Right cardiac atrium (tissue), 5 donors: ENCODE results near the gene EGLN3. TPM values are rescaled to one million over a fixed set of nuclear protein-coding genes. Genes with fewer than 3 reads are reported as not detected.

Experiments used
- ATAC-seq, 2 donors: fragments of 200-7000 bp; cut with Tn5 transposase; one replicate each; pipeline versions ENCODE4 v1.8.0 to v1.9.1; 2020; ENCODE audit warnings: moderate library complexity in 2 of 2, mild to moderate bottlenecking in 1 of 2
- DNase-seq, 3 donors: peaks; one replicate each; pipeline ENCODE4 v3.0.0-alpha.2; 2020
- H3K27ac ChIP-seq: one replicate; pipeline ENCODE4 v1.5.1; 2013; ENCODE audit warnings: mild to moderate bottlenecking, low read length, control low read depth, moderate library complexity
- H3K27me3 ChIP-seq: one replicate; pipeline ENCODE4 v1.6.1; 2013; ENCODE audit not compliant: control insufficient read depth, insufficient read depth
- H3K4me1 ChIP-seq: one replicate; pipeline ENCODE4 v1.6.1; 2013; ENCODE audit warnings: low read length; ENCODE audit not compliant: control insufficient read depth, insufficient read depth
- H3K4me3 ChIP-seq: one replicate; pipeline ENCODE4 v1.5.1; 2013; ENCODE audit warnings: low read length, control low read depth
- H3K9me3 ChIP-seq: one replicate; pipeline ENCODE4 v1.6.1; 2013; ENCODE audit warnings: low read length; ENCODE audit not compliant: control insufficient read depth
- WGBS: extraction: QIAGEN DNeasy Blood & Tissue Kit; methylation state at CpG from one replicate; pipeline ENCODE4 v1.1.7; 2013; 5-methylcytosine and 5-hydroxymethylcytosine counted together
- intact Hi-C, 4 donors: fragments of 100-400 bp; cut with DNase I; formaldehyde crosslinking; loops; one replicate each; pipeline versions ENCODE4 v1.11.0 to v1.14.0; 2022 to 2023
- polyA plus RNA-seq: library from polyadenylated mRNA; stranded (reverse); fragments of 200-250 nt; gene quantifications from one replicate; pipeline ENCODE4 v1.2.3, GENCODE V29; 2013
- total RNA-seq, 4 donors: library from RNA; stranded (reverse); fragmentation: NEBNext Ultra II Directional; extraction: Animal tissue kit (Norgen Biotek cat#: 25700); gene quantifications; one replicate each; pipeline ENCODE4 v1.2.1, GENCODE V29; 2021
- donor health status: healthy with polysubstance abuse.
- donor health status: DM: no; HTN: yes; CAD: no.
- donor health status: DM: no; HTN: no; CAD: no.
- donor health status: DM: no; HTN: yes; CAD: no; lungs with severe emphysema.
- donor health status: DM: yes; HTN: yes; CAD: no.

The EGLN3 gene
- total and polyA plus RNA-seq, 5 donors = 62.4 to 98.9 (median 85.6) TPM

DNA sequence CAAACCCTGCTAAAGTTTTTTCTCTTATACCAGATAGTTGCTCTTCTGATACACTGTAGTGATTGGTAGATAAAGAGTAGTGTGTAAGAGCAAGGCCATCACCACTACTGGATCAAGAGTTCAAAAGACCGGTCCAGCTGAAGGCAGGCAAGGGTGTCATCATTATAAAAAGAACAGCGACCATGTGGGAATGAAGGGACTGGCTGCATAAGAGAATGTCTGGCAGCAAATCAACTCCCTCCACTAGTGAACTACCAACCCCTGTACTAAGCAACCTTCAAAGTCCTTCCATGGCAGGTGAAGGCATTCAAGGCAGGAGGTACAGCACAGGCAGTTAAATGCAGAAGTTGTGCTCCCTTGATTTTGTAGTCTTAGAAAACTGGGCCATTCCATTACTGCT, 53.5 kb downstream of the EGLN3 start:
- DNase-seq = no peak
- ATAC-seq = no peak
- H3K4me3 ChIP-seq = no peak overlapping the region
- intact Hi-C loops = no loop called here
- H3K9me3 ChIP-seq = no peaks in the 10 kb centered on the region
- H3K27ac ChIP-seq = no peak overlapping the region
- H3K27me3 ChIP-seq = no peaks in the 10 kb centered on the region
- H3K4me1 ChIP-seq = no peaks in the 10 kb centered on the region
- WGBS = 52% methylated on average over 2 of the region's 2 CpGs

DNA sequence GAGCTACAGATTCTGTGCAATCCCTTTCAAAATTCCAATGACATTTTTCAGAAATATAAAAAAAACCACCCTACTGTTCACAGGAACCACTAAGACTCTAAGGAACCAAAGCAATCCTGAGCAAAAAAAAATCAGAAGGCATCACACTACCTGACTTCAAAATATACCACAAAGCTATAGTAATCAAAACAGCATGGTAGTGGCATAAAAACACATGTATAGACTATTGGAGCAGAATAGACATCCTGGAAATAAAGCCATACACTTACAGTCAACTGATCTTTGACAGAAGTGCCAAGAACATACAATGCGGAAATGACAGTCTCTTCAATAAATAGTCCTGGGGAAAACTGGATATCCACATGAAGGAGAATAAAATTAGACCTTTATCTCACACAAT, 56.5 kb downstream of the EGLN3 start:
- H3K4me3 ChIP-seq = no peak overlapping the region
- DNase-seq (no peak), ATAC-seq (no peak)
- no peaks in the 10 kb centered on the region for H3K9me3 ChIP-seq
- no peaks in the 10 kb centered on the region for H3K27me3 ChIP-seq
- H3K27ac ChIP-seq = no peak overlapping the region
- 99% methylated on average over 1 of the region's 1 CpG for WGBS
- intact Hi-C loops = no loop called here
- no peaks in the 10 kb centered on the region for H3K4me1 ChIP-seq

DNA sequence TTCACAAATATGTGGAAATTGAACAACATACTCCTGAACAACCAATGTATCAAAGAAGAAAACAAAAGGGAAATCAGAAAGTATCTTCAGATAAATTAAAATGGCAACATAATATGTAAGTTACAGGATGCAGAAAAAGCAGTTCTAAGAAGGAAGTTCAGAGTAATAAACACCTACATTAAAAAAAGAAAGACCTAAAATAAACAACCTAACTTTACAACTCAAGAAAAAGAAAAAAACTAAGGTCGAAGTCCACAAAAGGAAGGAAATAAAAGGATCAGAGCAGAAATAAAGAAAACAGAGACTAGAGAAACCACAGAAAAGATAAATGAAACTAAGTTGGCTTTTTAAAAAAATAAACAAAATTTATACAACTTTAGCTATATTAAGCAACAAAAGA, 59.2 kb downstream of the EGLN3 start:
- ATAC-seq = no peak

DNA sequence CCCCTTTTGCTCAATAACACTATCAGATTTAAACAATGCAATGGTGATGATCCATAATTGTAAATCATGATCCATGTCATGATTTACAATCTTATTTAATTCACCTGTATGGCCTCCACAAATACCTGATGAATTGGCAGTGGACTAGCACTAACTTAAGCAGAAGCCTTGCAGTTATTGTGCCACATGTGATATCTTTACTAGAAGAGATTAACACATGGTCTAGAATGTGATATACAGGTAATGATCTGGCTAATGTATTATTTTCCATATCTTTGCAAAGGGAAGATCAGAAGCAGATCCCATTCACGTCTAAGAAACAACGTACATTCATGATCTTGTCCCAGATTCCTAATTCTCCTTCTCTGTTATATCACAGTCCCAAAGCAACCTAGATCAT, 66.0 kb downstream of the EGLN3 start:
- Histone ChIP-seq H3K4me1 (no peaks in the 10 kb centered on the region), H3K4me3 (no peak overlapping the region), H3K27ac (no peak overlapping the region), H3K27me3 (no peaks in the 10 kb centered on the region), H3K9me3 (no peaks in the 10 kb centered on the region)
- DNase-seq (no peak), ATAC-seq (no peak)
- WGBS = 84% methylated on average over 2 of the region's 2 CpGs
- intact Hi-C loops = no loop called here

More for the DNA sequence above, 59.2 kb downstream of the EGLN3 start:
- H3K27ac ChIP-seq = no peak overlapping the region
- no peak overlapping the region for H3K4me3 ChIP-seq
- no peaks in the 10 kb centered on the region for H3K9me3 ChIP-seq
- 52% methylated on average over 1 of the region's 1 CpG for WGBS
- intact Hi-C loops = no loop called here
- DNase-seq = no peak
- H3K27me3 ChIP-seq = no peaks in the 10 kb centered on the region
- no peaks in the 10 kb centered on the region for H3K4me1 ChIP-seq

DNA sequence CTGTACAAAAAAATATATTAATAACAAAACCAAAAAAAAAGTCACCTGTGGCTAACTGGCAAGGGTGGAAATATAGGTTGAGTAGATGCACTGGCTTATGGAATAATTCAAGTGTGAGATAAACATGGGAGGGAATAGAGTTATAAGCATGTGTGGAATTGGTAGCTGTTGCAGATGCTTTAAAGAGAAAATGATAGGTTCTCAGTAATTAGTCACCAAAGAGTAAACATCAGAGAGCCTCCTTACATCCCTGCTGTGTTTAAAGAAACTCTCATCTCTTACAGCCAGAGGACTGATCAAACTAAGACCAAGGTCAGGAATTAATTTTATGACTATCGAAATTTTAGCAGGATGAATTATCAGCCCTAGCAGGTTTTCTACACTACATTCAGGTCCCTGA, 70.5 kb downstream of the EGLN3 start:
- no peak overlapping the region for H3K4me3 ChIP-seq

DNA sequence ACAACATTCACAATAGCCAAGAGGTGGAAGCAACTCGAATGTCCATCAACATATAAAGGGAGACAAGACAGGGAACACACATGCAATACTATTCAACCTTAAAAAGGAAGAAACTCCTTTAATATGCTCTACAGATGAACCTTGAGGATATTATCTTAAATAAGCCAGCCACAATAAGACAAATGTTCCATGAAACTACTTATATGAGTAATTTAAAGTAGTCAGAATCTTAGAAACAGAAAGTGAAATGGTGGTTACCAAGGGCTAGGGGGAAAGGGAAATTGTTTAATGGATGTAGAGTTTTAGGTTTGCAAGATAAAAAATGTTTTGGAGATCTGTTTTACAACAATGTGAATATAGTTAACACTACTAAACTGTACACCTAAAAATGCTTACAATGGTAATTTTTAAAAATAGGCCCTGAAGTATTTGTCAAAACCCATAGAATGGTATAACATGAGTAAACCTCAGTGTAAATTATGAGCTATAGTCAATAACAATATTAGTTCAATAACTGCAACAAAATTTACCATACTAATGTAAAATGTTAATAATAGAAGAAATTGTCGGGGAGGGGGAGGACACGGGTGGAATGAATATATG, 71.1 kb downstream of the EGLN3 start:
- H3K27ac ChIP-seq = no peak overlapping the region

More for the DNA sequence above, 70.5 kb downstream of the EGLN3 start:
- H3K27ac ChIP-seq = no peak overlapping the region
- ATAC-seq (no peak), DNase-seq (no peak)
- intact Hi-C loops = no loop called here
- 92% methylated on average over 1 of the region's 1 CpG for WGBS
- no peaks in the 10 kb centered on the region for H3K27me3 ChIP-seq
- no peaks in the 10 kb centered on the region for H3K9me3 ChIP-seq
- H3K4me1 ChIP-seq = no peaks in the 10 kb centered on the region

DNA sequence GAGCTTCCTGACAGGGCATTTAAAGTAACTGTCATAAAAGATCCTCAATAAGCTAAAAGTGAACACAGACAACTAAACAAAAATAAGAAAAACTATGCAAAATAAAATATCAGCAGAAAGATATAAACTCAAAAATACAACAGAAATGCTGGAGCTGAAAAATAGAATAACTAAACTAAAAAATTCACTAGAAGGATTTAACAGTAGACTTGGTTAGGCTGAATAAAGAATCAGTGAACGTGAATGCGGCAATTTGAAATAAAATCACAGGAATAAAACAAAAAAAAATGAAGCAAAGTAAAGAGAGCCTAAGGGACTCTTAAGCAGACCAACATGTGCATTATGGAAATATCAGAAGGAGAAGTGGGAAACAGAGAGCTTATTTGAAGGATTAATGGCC, 74.6 kb downstream of the EGLN3 start:
- no peak overlapping the region for H3K4me3 ChIP-seq
- no peaks in the 10 kb centered on the region for H3K27me3 ChIP-seq
- H3K9me3 ChIP-seq = no peaks in the 10 kb centered on the region
- no peaks in the 10 kb centered on the region for H3K4me1 ChIP-seq
- ATAC-seq (no peak), DNase-seq (no peak)
- intact Hi-C loops = no loop called here
- H3K27ac ChIP-seq = no peak overlapping the region
- WGBS = 96% methylated on average over 2 of the region's 2 CpGs

More for the DNA sequence above, 71.1 kb downstream of the EGLN3 start:
- no peak for ATAC-seq
- WGBS = 93% methylated on average over 3 of the region's 3 CpGs
- Histone ChIP-seq H3K4me1 (no peaks in the 10 kb centered on the region), H3K9me3 (no peaks in the 10 kb centered on the region), H3K4me3 (no peak overlapping the region), H3K27me3 (no peaks in the 10 kb centered on the region)
- DNase-seq = no peak
- intact Hi-C loops = no loop called here
